Neural cell (in vitro differentiated cells): ENCODE results near the gene RASGRP2. TPM values are rescaled to one million over a fixed set of nuclear protein-coding genes. Genes with fewer than 3 reads are reported as not detected.

Experiments
- H2AFZ ChIP-seq: fragments of 200-600, 300-800 bp; sonication (generic), shearing (Covaris generic); 2 replicates; pipeline ENCODE4 v1.6.0; 2014; ENCODE audit warnings: low read depth, mild to moderate bottlenecking, antibody characterized with exemption, low read length, moderate library complexity
- H3F3A ChIP-seq: fragments of 200-600 bp; shearing (Covaris generic); 2 replicates; pipeline ENCODE4 v1.6.1; 2016; ENCODE audit warnings: mild to moderate bottlenecking, moderate library complexity, mixed read lengths, antibody characterized with exemption, low read length; ENCODE audit not compliant: insufficient read depth, poor library complexity, severe bottlenecking
- H3K27ac ChIP-seq: fragments of 200-600, 300-800 bp; sonication (generic), shearing (Covaris generic); 2 replicates; pipeline ENCODE4 v1.5.1; 2014; ENCODE audit warnings: mild to moderate bottlenecking, low read length, moderate library complexity
- H3K27me3 ChIP-seq: fragments of 300-800, 200-600 bp; sonication (generic), shearing (Covaris generic); 2 replicates; pipeline ENCODE4 v1.6.0; 2014; ENCODE audit warnings: mild to moderate bottlenecking, low read depth, low read length, moderate library complexity; ENCODE audit not compliant: insufficient read depth
- H3K36me3 ChIP-seq: fragments of 300-800, 200-600 bp; sonication (generic), shearing (Covaris generic); 2 replicates; pipeline ENCODE4 v1.5.1; 2014; ENCODE audit warnings: mild to moderate bottlenecking, antibody characterized with exemption, low read length, moderate library complexity; ENCODE audit not compliant: insufficient read depth
- H3K4me2 ChIP-seq: fragments of 300-800, 200-600 bp; sonication (generic), shearing (Covaris generic); 2 replicates; pipeline ENCODE4 v1.6.0; 2014; ENCODE audit warnings: mild to moderate bottlenecking, low read length
- H3K4me3 ChIP-seq: fragments of 300-800, 200-600 bp; sonication (generic), shearing (Covaris generic); 2 replicates; pipeline ENCODE4 v1.5.1; 2014; ENCODE audit warnings: mild to moderate bottlenecking, low read length, moderate library complexity
- H3K79me2 ChIP-seq: fragments of 200-600 bp; shearing (Covaris generic); replicated peaks from 2 replicates; pipeline ENCODE4 v1.6.0; 2014; ENCODE audit warnings: mild to moderate bottlenecking, low read length, moderate library complexity; ENCODE audit not compliant: insufficient read depth
- H3K9ac ChIP-seq: fragments of 300-800, 200-600 bp; sonication (generic), shearing (Covaris generic); 2 replicates; pipeline ENCODE4 v1.6.1; 2016; ENCODE audit warnings: mild to moderate bottlenecking, low read length, mixed read lengths
- H3K9me2 ChIP-seq: fragments of 200-600 bp; shearing (Covaris generic); 2 replicates; pipeline ENCODE4 v1.6.1; 2016; ENCODE audit warnings: mild to moderate bottlenecking, low read length, mixed read lengths; ENCODE audit not compliant: insufficient read depth
- H3K9me3 ChIP-seq: fragments of 200-600, 300-800 bp; sonication (generic), shearing (Covaris generic); 2 replicates; pipeline ENCODE4 v1.6.1; 2016; ENCODE audit warnings: mild to moderate bottlenecking, mixed run types, low read length, moderate library complexity, mixed read lengths
- H4K20me1 ChIP-seq: fragments of 200-600 bp; shearing (Covaris generic); 2 replicates; pipeline ENCODE4 v1.6.1; 2016; ENCODE audit warnings: mild to moderate bottlenecking, mixed run types; ENCODE audit not compliant: insufficient read depth
- CTCF ChIP-seq: fragments of 450-650 bp; IDR thresholded peaks from 2 replicates; pipeline ENCODE4 v1.5.1; 2014; ENCODE audit warnings: antibody characterized with exemption, mild to moderate bottlenecking, moderate library complexity; ENCODE audit not compliant: poor library complexity, severe bottlenecking
- EP300 ChIP-seq: fragments of 450-650 bp; conservative IDR thresholded peaks from 2 replicates; pipeline ENCODE4 v1.6.1; 2014; ENCODE audit warnings: antibody characterized with exemption, mild to moderate bottlenecking, moderate library complexity; ENCODE audit not compliant: poor library complexity, severe bottlenecking
- EZH2 ChIP-seq: fragments of 200-600, 300-800 bp; shearing (Covaris generic), sonication (generic); IDR thresholded peaks from 2 replicates; pipeline ENCODE4 v1.6.1; 2014; ENCODE audit warnings: antibody characterized with exemption, low read length, borderline replicate concordance, mild to moderate bottlenecking; ENCODE audit not compliant: insufficient read depth, poor library complexity, severe bottlenecking
- MXI1 ChIP-seq: fragments of 450-650 bp; conservative IDR thresholded peaks from 2 replicates; pipeline ENCODE4 v1.6.1; 2014; ENCODE audit warnings: antibody characterized with exemption, mild to moderate bottlenecking; ENCODE audit not compliant: poor library complexity, severe bottlenecking
- POLR2AphosphoS5 ChIP-seq: IDR thresholded peaks from 2 replicates; pipeline ENCODE4 v1.6.1; 2012
- RAD21 ChIP-seq: fragments of 450-650 bp; conservative IDR thresholded peaks from 2 replicates; pipeline ENCODE4 v1.6.1; 2014; ENCODE audit warnings: antibody characterized with exemption, mild to moderate bottlenecking, moderate library complexity
- SMC3 ChIP-seq: fragments of 450-650 bp; conservative IDR thresholded peaks from 2 replicates; pipeline ENCODE4 v1.6.1; 2014; ENCODE audit warnings: antibody characterized with exemption, mild to moderate bottlenecking, moderate library complexity; ENCODE audit not compliant: poor library complexity
- TAF1 ChIP-seq: IDR thresholded peaks from 2 replicates; pipeline ENCODE4 v1.6.1; 2012; ENCODE audit warnings: low read depth
- polyA plus RNA-seq: library from polyadenylated mRNA; depleted of rRNA; stranded (reverse); fragments of >200 nt; gene quantifications from 2 replicates; pipeline ENCODE4 v1.2.3, GENCODE V29; 2014
- TF ChIP-seq, protein P1 (sequence below): IDR thresholded peaks from 2 replicates; pipeline ENCODE4 v1.6.1; 2012; ENCODE audit warnings: borderline replicate concordance

RASGRP2 gene
- polyA plus RNA-seq, 1 donor from 2014 or later: 4.5 TPM

- peak overlapping the region; percentile 88 for H3K27ac ChIP-seq
- H3K9me3 ChIP-seq: no peaks in the 10 kb centered on the region
- H3K9ac ChIP-seq: peak overlapping the region; percentile 64
- H3K36me3 ChIP-seq: no peaks in the 10 kb centered on the region
- no peaks in the 10 kb centered on the region for H3K27me3 ChIP-seq
- H2AFZ ChIP-seq: no peak overlapping the region
- no peaks in the 10 kb centered on the region for H3F3A ChIP-seq
- H3K4me3 ChIP-seq: peak overlapping the region; percentile 64
- H4K20me1 ChIP-seq: peaks cover 42% of the 10 kb centered on the region
- no peak overlapping the region for H3K4me2 ChIP-seq
- H3K79me2 ChIP-seq: peaks cover 57% of the 10 kb centered on the region
- H3K9me2 ChIP-seq: no peaks in the 10 kb centered on the region
- TF ChIP-seq SMC3 (no peak), MXI1 (no peak), TAF1 (no peak)
Observed at GRCh38 chr11:64715756-64716472, 28.0 kb downstream of the RASGRP2 start.

- no peaks in the 10 kb centered on the region for H3K27me3 ChIP-seq
- peaks cover 57% of the 10 kb centered on the region for H3K79me2 ChIP-seq
- TF ChIP-seq CTCF (no peak), POLR2AphosphoS5 (no peak), EZH2 (no peak), MXI1 (no peak), SMC3 (no peak), TAF1 (no peak), RAD21 (no peak), EP300 (no peak)
- TF ChIP-seq, protein P1, sequence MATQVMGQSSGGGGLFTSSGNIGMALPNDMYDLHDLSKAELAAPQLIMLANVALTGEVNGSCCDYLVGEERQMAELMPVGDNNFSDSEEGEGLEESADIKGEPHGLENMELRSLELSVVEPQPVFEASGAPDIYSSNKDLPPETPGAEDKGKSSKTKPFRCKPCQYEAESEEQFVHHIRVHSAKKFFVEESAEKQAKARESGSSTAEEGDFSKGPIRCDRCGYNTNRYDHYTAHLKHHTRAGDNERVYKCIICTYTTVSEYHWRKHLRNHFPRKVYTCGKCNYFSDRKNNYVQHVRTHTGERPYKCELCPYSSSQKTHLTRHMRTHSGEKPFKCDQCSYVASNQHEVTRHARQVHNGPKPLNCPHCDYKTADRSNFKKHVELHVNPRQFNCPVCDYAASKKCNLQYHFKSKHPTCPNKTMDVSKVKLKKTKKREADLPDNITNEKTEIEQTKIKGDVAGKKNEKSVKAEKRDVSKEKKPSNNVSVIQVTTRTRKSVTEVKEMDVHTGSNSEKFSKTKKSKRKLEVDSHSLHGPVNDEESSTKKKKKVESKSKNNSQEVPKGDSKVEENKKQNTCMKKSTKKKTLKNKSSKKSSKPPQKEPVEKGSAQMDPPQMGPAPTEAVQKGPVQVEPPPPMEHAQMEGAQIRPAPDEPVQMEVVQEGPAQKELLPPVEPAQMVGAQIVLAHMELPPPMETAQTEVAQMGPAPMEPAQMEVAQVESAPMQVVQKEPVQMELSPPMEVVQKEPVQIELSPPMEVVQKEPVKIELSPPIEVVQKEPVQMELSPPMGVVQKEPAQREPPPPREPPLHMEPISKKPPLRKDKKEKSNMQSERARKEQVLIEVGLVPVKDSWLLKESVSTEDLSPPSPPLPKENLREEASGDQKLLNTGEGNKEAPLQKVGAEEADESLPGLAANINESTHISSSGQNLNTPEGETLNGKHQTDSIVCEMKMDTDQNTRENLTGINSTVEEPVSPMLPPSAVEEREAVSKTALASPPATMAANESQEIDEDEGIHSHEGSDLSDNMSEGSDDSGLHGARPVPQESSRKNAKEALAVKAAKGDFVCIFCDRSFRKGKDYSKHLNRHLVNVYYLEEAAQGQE: no peak
- H4K20me1 ChIP-seq: peaks cover 48% of the 10 kb centered on the region
- H3K9me2 ChIP-seq: no peaks in the 10 kb centered on the region
- H3F3A ChIP-seq: no peaks in the 10 kb centered on the region
- H3K27ac ChIP-seq: peak overlapping the region; percentile 88
- no peak overlapping the region for H2AFZ ChIP-seq
- H3K36me3 ChIP-seq: no peaks in the 10 kb centered on the region
- peak overlapping the region; percentile 64 for H3K4me3 ChIP-seq
- peak overlapping the region; percentile 64 for H3K9ac ChIP-seq
- no peaks in the 10 kb centered on the region for H3K9me3 ChIP-seq
- no peak overlapping the region for H3K4me2 ChIP-seq
Observed at GRCh38 chr11:64715110-64715509, 28.8 kb downstream of the RASGRP2 start.
